SHP77 treated with DMSO at 0.1 percent for 48 hours (cell line): ENCODE data around the gene TTC36.
"Not testable (repeated sequence)": the region's sequence is repeated elsewhere in the genome, so short reads cannot be mapped to it uniquely, and the experiment has no call there.

ENCODE experiments used
- DNase-seq: peaks from one replicate; lab custom pipeline; 2025; lab: John Stamatoyannopoulos, UW

TTC36 gene

GRCh38 chr11:118527109-118527508, at the start of gene TTC36:
TTC36 (plus strand) TSS chr11:118527474; CDS start chr11:118527495, 21 bp downstream.
- DNase-seq, result no peak

- not testable (repeated sequence) for DNase-seq
Measured at GRCh38 chr11:118481238-118481637, 46.0 kb upstream of the TTC36 start.

- DNase-seq, result no peak
Measured at GRCh38 chr11:118484405-118484804, 42.9 kb upstream of the TTC36 start.

GRCh38 chr11:118485273-118485672, 42.0 kb upstream of the TTC36 start:
- DNase-seq, result no peak

- peak; percentile 49 for DNase-seq
Measured at GRCh38 chr11:118488480-118489109, 38.7 kb upstream of the TTC36 start.

- no peak for DNase-seq
Measured at GRCh38 chr11:118491041-118491440, 36.2 kb upstream of the TTC36 start.

GRCh38 chr11:118497831-118498230, 29.4 kb upstream of the TTC36 start:
- no peak for DNase-seq

GRCh38 chr11:118503216-118503615, 24.1 kb upstream of the TTC36 start:
- no peak for DNase-seq

- no peak for DNase-seq
Measured at GRCh38 chr11:118511601-118512000, 15.7 kb upstream of the TTC36 start.

- DNase-seq, result no peak
Measured at GRCh38 chr11:118514103-118514502, 13.2 kb upstream of the TTC36 start.

- DNase-seq, result no peak
Measured at GRCh38 chr11:118519549-118519948, 7.7 kb upstream of the TTC36 start.

- DNase-seq, result no peak
Measured at GRCh38 chr11:118521892-118522311, 5.4 kb upstream of the TTC36 start.

GRCh38 chr11:118522571-118523072, 4.7 kb upstream of the TTC36 start:
- no peak for DNase-seq

- DNase-seq, result no peak
Measured at GRCh38 chr11:118524356-118524755, 2.9 kb upstream of the TTC36 start.

- DNase-seq, result no peak
Measured at GRCh38 chr11:118524757-118525470, 2.4 kb upstream of the TTC36 start.

- DNase-seq, result no peak
Measured at GRCh38 chr11:118526688-118527087, 586 bp upstream of the TTC36 start.

GRCh38 chr11:118528511-118528910, 1.2 kb downstream of the TTC36 start:
- no peak for DNase-seq

- DNase-seq, result no peak
Measured at GRCh38 chr11:118529584-118530175, 2.4 kb downstream of the TTC36 start.

GRCh38 chr11:118530180-118530682, 3.0 kb downstream of the TTC36 start:
- DNase-seq, result peak; percentile 28

- peak; percentile 21 for DNase-seq
Measured at GRCh38 chr11:118530683-118531596, 3.7 kb downstream of the TTC36 start, which contains the start of gene TMEM25. TMEM25 (plus strand) TSS chr11:118531192; CDS start chr11:118531802, 610 bp downstream.

- DNase-seq, result no peak
Measured at GRCh38 chr11:118531597-118532084, 4.4 kb downstream of the TTC36 start.
